Measurements from ENCODE around the gene PANK1.

The PANK1 gene

DNA sequence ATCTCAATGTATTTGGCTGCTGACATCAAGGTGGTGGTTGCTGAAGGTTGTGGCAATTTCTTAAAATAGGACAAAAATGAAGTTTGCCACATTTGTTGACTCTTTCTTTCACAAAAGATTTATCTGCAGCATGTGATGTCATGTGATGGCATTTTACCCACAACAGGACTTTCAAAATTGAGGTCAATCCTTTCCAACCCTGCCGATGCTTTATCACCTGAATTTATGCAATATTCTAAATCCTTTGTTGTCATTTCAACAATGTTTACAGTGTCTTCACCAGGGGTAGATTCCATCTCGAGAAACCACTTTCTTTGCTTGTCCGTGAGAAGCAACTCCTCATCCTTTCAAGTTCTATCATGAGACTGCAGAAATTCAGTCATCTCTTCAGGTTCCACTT is 69.0 kb downstream of the PANK1 start:
- H4K20me1 ChIP-seq (ENCODE audit: low read depth, low read length) = no peaks in the 10 kb centered on the region
- H3K9ac ChIP-seq (ENCODE audit: low read length) = no peak overlapping the region
- no peaks in the 10 kb centered on the region for H3K9me2 ChIP-seq (replicated peaks; ENCODE audit: insufficient read depth, low read length)
- H3K36me3 ChIP-seq (ENCODE audit: low read length) = no peaks in the 10 kb centered on the region
- no peaks in the 10 kb centered on the region for H3F3A ChIP-seq (ENCODE audit: insufficient read depth)
- no peaks in the 10 kb centered on the region for H3K27me3 ChIP-seq (ENCODE audit: low read length)
- no peaks in the 10 kb centered on the region for H3K9me3 ChIP-seq (ENCODE audit: insufficient read depth, low read length)
- H3K4me3 ChIP-seq (ENCODE audit: insufficient read depth, low read length, poor library complexity, severe bottlenecking) = no peak overlapping the region
- no peak overlapping the region for H3K27ac ChIP-seq (ENCODE audit: low read depth, low read length)
- H2AFZ ChIP-seq (ENCODE audit: low read depth, low read length, severe bottlenecking) = no peak overlapping the region
- H3K79me2 ChIP-seq (ENCODE audit: insufficient read depth, low read length) = no peaks in the 10 kb centered on the region
- H3K4me2 ChIP-seq (ENCODE audit: low read depth, low read length, poor library complexity, severe bottlenecking) = no peak overlapping the region
- TF ChIP-seq, protein P1, sequence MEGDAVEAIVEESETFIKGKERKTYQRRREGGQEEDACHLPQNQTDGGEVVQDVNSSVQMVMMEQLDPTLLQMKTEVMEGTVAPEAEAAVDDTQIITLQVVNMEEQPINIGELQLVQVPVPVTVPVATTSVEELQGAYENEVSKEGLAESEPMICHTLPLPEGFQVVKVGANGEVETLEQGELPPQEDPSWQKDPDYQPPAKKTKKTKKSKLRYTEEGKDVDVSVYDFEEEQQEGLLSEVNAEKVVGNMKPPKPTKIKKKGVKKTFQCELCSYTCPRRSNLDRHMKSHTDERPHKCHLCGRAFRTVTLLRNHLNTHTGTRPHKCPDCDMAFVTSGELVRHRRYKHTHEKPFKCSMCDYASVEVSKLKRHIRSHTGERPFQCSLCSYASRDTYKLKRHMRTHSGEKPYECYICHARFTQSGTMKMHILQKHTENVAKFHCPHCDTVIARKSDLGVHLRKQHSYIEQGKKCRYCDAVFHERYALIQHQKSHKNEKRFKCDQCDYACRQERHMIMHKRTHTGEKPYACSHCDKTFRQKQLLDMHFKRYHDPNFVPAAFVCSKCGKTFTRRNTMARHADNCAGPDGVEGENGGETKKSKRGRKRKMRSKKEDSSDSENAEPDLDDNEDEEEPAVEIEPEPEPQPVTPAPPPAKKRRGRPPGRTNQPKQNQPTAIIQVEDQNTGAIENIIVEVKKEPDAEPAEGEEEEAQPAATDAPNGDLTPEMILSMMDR (IDR thresholded peaks at IDR 0.05; ENCODE audit: insufficient read depth, low read length, poor library complexity, severe bottlenecking) = no peak
- TF ChIP-seq EZH2phosphoT487 (conservative IDR thresholded peaks at IDR 0.05; ENCODE audit: low read length) = no peak

DNA sequence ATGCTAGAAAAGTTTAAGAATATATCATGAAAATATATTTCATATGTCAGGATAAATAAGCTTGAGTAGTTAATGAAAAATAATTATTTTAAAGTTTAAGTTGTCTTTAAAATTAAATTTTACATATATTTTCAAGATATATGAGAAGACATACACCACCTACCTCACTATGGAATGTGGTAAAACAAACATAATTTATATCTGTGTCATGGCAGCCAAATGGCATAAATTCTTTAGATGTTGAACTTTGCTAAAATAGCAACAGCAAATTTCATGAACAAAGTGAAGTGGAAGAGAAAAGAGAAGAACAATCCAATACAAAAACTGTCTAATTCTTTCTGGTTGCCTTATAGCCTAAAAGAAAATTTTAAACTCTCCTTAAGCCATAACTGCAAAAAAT is 70.0 kb downstream of the PANK1 start:
- Histone ChIP-seq H3K9me2 (replicated peaks; ENCODE audit: insufficient read depth, low read length) (no peaks in the 10 kb centered on the region), H4K20me1 (ENCODE audit: low read depth, low read length) (no peaks in the 10 kb centered on the region), H2AFZ (ENCODE audit: low read depth, low read length, severe bottlenecking) (no peak overlapping the region), H3K36me3 (ENCODE audit: low read length) (no peaks in the 10 kb centered on the region), H3F3A (ENCODE audit: insufficient read depth) (no peaks in the 10 kb centered on the region), H3K27ac (ENCODE audit: low read depth, low read length) (no peak overlapping the region), H3K27me3 (ENCODE audit: low read length) (no peaks in the 10 kb centered on the region), H3K4me2 (ENCODE audit: low read depth, low read length, poor library complexity, severe bottlenecking) (no peak overlapping the region), H3K4me3 (ENCODE audit: insufficient read depth, low read length, poor library complexity, severe bottlenecking) (no peak overlapping the region), H3K9me3 (ENCODE audit: insufficient read depth, low read length) (no peaks in the 10 kb centered on the region), H3K79me2 (ENCODE audit: insufficient read depth, low read length) (no peaks in the 10 kb centered on the region), H3K9ac (ENCODE audit: low read length) (no peak overlapping the region)
- TF ChIP-seq EZH2phosphoT487 (conservative IDR thresholded peaks at IDR 0.05; ENCODE audit: low read length) = no peak
- TF ChIP-seq, protein P1 (IDR thresholded peaks at IDR 0.05; ENCODE audit: insufficient read depth, low read length, poor library complexity, severe bottlenecking) = no peak

DNA sequence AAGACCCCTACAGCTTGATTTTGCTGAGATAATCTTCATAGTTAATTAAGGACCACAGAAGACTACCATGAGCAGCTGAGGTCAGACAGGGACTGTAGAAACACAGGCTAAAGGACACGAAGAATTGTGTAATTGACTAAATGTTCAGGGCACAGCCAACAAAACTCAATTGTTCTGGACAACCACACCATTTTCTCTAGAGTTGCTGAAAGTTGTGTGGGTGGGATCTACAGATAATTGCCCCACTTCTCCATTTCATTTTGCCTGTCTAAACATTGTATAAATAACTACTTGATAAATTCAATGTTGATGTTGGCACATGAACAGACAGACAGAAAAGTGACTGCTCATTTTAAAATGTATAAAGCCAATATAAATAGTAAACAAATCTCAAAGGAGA is 70.7 kb downstream of the PANK1 start:
- H3K4me3 ChIP-seq (ENCODE audit: insufficient read depth, low read length, poor library complexity, severe bottlenecking) = no peak overlapping the region
- no peak overlapping the region for H3K4me2 ChIP-seq (ENCODE audit: low read depth, low read length, poor library complexity, severe bottlenecking)
- H3K27me3 ChIP-seq (ENCODE audit: low read length) = no peaks in the 10 kb centered on the region
- H3K79me2 ChIP-seq (ENCODE audit: insufficient read depth, low read length) = no peaks in the 10 kb centered on the region
- H2AFZ ChIP-seq (ENCODE audit: low read depth, low read length, severe bottlenecking) = no peak overlapping the region
- H3K36me3 ChIP-seq (ENCODE audit: low read length) = no peaks in the 10 kb centered on the region
- H4K20me1 ChIP-seq (ENCODE audit: low read depth, low read length) = no peaks in the 10 kb centered on the region
- TF ChIP-seq EZH2phosphoT487 (conservative IDR thresholded peaks at IDR 0.05; ENCODE audit: low read length) = no peak
- TF ChIP-seq, protein P1 (IDR thresholded peaks at IDR 0.05; ENCODE audit: insufficient read depth, low read length, poor library complexity, severe bottlenecking) = no peak
- H3K9me2 ChIP-seq (replicated peaks; ENCODE audit: insufficient read depth, low read length) = no peaks in the 10 kb centered on the region
- H3K9ac ChIP-seq (ENCODE audit: low read length) = no peak overlapping the region
- no peaks in the 10 kb centered on the region for H3F3A ChIP-seq (ENCODE audit: insufficient read depth)
- H3K27ac ChIP-seq (ENCODE audit: low read depth, low read length) = no peak overlapping the region
- H3K9me3 ChIP-seq (ENCODE audit: insufficient read depth, low read length) = no peaks in the 10 kb centered on the region

All from SU-DHL-6 (cell line).